IMR-90 (cell line): ENCODE data around the gene ZBTB9. TPM values are rescaled to one million over a fixed set of nuclear protein-coding genes. Genes with fewer than 3 reads are reported as not detected.

ENCODE experiments used
- ATAC-seq: fragments of 200-7000 bp; cut with Tn5 transposase; 2 replicates; pipeline ENCODE4 v1.9.1; 2020; ENCODE audit warnings: low read depth, mild to moderate bottlenecking, moderate library complexity
- BruUV-seq: library from RNA; stranded (reverse); fragments of 400-500 nt; replicated peaks from 2 replicates; lab custom pipeline; 2021; lab: Mats Ljungman, UMichigan
- CTCF ChIA-PET: fragments of 300-600 bp; formaldehyde crosslinking; extraction: SDS; loops from one replicate; lab custom pipeline; 2021; ENCODE audit warnings: antibody characterized with exemption; lab: Yijun Ruan, JAX
- POLR2A ChIA-PET: fragments of 300-600 bp; sonication (Branson Sonifier 250); formaldehyde crosslinking; loops from one replicate; lab custom pipeline; 2022; ENCODE audit warnings: antibody characterized with exemption; ENCODE audit not compliant: unreplicated experiment; lab: Charles Lee
- DNase-seq: peaks from one replicate; pipeline ENCODE4 v3.0.0; 2013
- H2AFZ ChIP-seq: replicated peaks from 2 replicates; pipeline ENCODE3; 2013; ENCODE audit warnings: low read length, mild to moderate bottlenecking; ENCODE audit not compliant: poor library complexity
- H2AK5ac ChIP-seq: 2 replicates; pipeline ENCODE4 v1.6.1; 2013; ENCODE audit warnings: low read depth, low read length, inconsistent platforms
- H2AK9ac ChIP-seq: replicated peaks from 2 replicates; pipeline ENCODE3; 2013; ENCODE audit warnings: mild to moderate bottlenecking, low read depth, low read length, moderate library complexity; ENCODE audit not compliant: poor library complexity
- H2BK120ac ChIP-seq: 2 replicates; pipeline ENCODE4 v1.6.1; 2013; ENCODE audit warnings: low read depth, low read length, inconsistent platforms
- H2BK15ac ChIP-seq: 3 replicates; pipeline ENCODE4 v1.6.1; 2013; ENCODE audit warnings: low read depth, low read length, inconsistent platforms
- H2BK20ac ChIP-seq: 2 replicates; pipeline ENCODE4 v1.6.1; 2013; ENCODE audit warnings: low read depth, mild to moderate bottlenecking, inconsistent platforms, low read length, moderate library complexity
- H2BK5ac ChIP-seq: 2 replicates; pipeline ENCODE4 v1.6.1; 2013; ENCODE audit warnings: mild to moderate bottlenecking, low read depth, low read length, inconsistent platforms; ENCODE audit not compliant: poor library complexity, severe bottlenecking
- H3K14ac ChIP-seq: replicated peaks from 2 replicates; pipeline ENCODE4 v1.6.1; 2013; ENCODE audit warnings: low read depth, low read length, inconsistent platforms
- H3K18ac ChIP-seq: 2 replicates; pipeline ENCODE4 v1.6.1; 2013; ENCODE audit warnings: low read depth, low read length, control low read depth
- H3K23ac ChIP-seq: 2 replicates; pipeline ENCODE4 v1.6.1; 2013; ENCODE audit warnings: low read depth, low read length, inconsistent platforms
- H3K27ac ChIP-seq: 2 replicates; pipeline ENCODE4 v1.5.1; 2013; ENCODE audit warnings: mild to moderate bottlenecking, control low read depth, low read length; ENCODE audit not compliant: insufficient read depth
- H3K27me3 ChIP-seq: 2 replicates; pipeline ENCODE4 v1.6.1; 2013; ENCODE audit warnings: low read length; ENCODE audit not compliant: control insufficient read depth, insufficient read depth
- H3K36me3 ChIP-seq: 2 replicates; pipeline ENCODE4 v1.6.1; 2013; ENCODE audit warnings: low read length, mixed read lengths; ENCODE audit not compliant: control insufficient read depth, insufficient read depth
- H3K4ac ChIP-seq: 2 replicates; pipeline ENCODE4 v1.6.1; 2013; ENCODE audit warnings: low read depth, low read length, inconsistent platforms
- H3K4me1 ChIP-seq: 2 replicates; pipeline ENCODE4 v1.6.1; 2013; ENCODE audit warnings: low read length, mixed read lengths; ENCODE audit not compliant: control insufficient read depth, insufficient read depth
- H3K4me2 ChIP-seq: 2 replicates; pipeline ENCODE4 v1.6.1; 2013; ENCODE audit warnings: low read depth, mild to moderate bottlenecking, control low read depth, low read length, moderate library complexity
- H3K4me3 ChIP-seq: 2 replicates; pipeline ENCODE4 v1.5.1; 2013; ENCODE audit warnings: low read depth, mild to moderate bottlenecking, control low read depth, low read length, moderate library complexity; ENCODE audit not compliant: insufficient read depth
- H3K56ac ChIP-seq: 2 replicates; pipeline ENCODE4 v1.6.1; 2013; ENCODE audit warnings: low read length, inconsistent platforms; ENCODE audit not compliant: insufficient read depth; ENCODE audit errors: extremely low read depth
- H3K79me1 ChIP-seq, 2 experiments: 2 replicates each; pipeline ENCODE4 v1.6.1; 2013; ENCODE audit warnings: low read length in 2 of 2, inconsistent platforms in 1 of 2, low read depth in 1 of 2
- H3K9ac ChIP-seq: 2 replicates; pipeline ENCODE4 v1.6.1; 2013; ENCODE audit warnings: low read depth, low read length, control low read depth
- H3K9me1 ChIP-seq: 2 replicates; pipeline ENCODE4 v1.6.1; 2013; ENCODE audit warnings: low read length, inconsistent platforms; ENCODE audit not compliant: insufficient read depth
- H3K9me3 ChIP-seq: 2 replicates; pipeline ENCODE4 v1.6.1; 2013; ENCODE audit warnings: low read length; ENCODE audit not compliant: control insufficient read depth, insufficient read depth
- H4K20me1 ChIP-seq: 2 replicates; pipeline ENCODE4 v1.6.1; 2013; ENCODE audit warnings: low read length, inconsistent platforms; ENCODE audit not compliant: insufficient read depth
- H4K5ac ChIP-seq: 2 replicates; pipeline ENCODE4 v1.6.1; 2013; ENCODE audit warnings: mild to moderate bottlenecking, low read depth, low read length, control low read depth
- H4K8ac ChIP-seq, 2 experiments: 2 replicates each; pipeline ENCODE4 v1.6.1; 2013; ENCODE audit warnings: low read depth in 2 of 2, low read length in 2 of 2, control low read depth in 1 of 2, inconsistent platforms in 1 of 2
- H4K91ac ChIP-seq: 2 replicates; pipeline ENCODE4 v1.6.1; 2013; ENCODE audit warnings: low read depth, low read length, inconsistent platforms; ENCODE audit not compliant: insufficient read depth
- BHLHE40 ChIP-seq: fragments of 150-350 bp; IDR thresholded peaks from 2 replicates; pipeline ENCODE4 v1.6.1; 2016; ENCODE audit warnings: mild to moderate bottlenecking, low read depth, low read length
- CEBPB ChIP-seq: IDR thresholded peaks from 2 replicates; pipeline ENCODE4 v1.6.1; 2012; ENCODE audit warnings: low read depth, low read length, improper control_type of control experiment
- CHD1 ChIP-seq: IDR thresholded peaks from 2 replicates; pipeline ENCODE4 v1.6.1; 2012; ENCODE audit warnings: low read depth, low read length, improper control_type of control experiment
- FOS ChIP-seq: fragments of 150-350 bp; IDR thresholded peaks from 2 replicates; pipeline ENCODE4 v1.6.1; 2016; ENCODE audit warnings: low read depth, low read length
- MAFK ChIP-seq: IDR thresholded peaks from 2 replicates; pipeline ENCODE4 v1.6.1; 2012; ENCODE audit warnings: low read depth, low read length, improper control_type of control experiment
- MAZ ChIP-seq: IDR thresholded peaks from 2 replicates; pipeline ENCODE4 v1.6.1; 2012; ENCODE audit warnings: low read depth, mild to moderate bottlenecking, low read length, improper control_type of control experiment, moderate library complexity, borderline replicate concordance
- MXI1 ChIP-seq: IDR thresholded peaks from 2 replicates; pipeline ENCODE4 v1.6.1; 2012; ENCODE audit warnings: low read depth, mild to moderate bottlenecking, low read length, moderate library complexity, borderline replicate concordance
- NFE2L2 ChIP-seq: fragments of 150-350 bp; IDR thresholded peaks from 2 replicates; pipeline ENCODE4 v1.6.1; 2016; ENCODE audit warnings: low read depth, mild to moderate bottlenecking, low read length
- POLR2A ChIP-seq: IDR thresholded peaks from 2 replicates; pipeline ENCODE4 v1.6.1; 2012; ENCODE audit warnings: mild to moderate bottlenecking, low read depth, low read length
- RAD21 ChIP-seq: IDR thresholded peaks from 2 replicates; pipeline ENCODE4 v1.6.1; 2012; ENCODE audit warnings: low read length, improper control_type of control experiment
- RCOR1 ChIP-seq: IDR thresholded peaks from 2 replicates; pipeline ENCODE4 v1.6.1; 2012; ENCODE audit warnings: mild to moderate bottlenecking, low read length, improper control_type of control experiment; ENCODE audit not compliant: insufficient replicate concordance
- RFX5 ChIP-seq: IDR thresholded peaks from 2 replicates; pipeline ENCODE4 v1.8.0; 2012; ENCODE audit warnings: low read depth, mild to moderate bottlenecking, low read length, moderate library complexity
- SMC3 ChIP-seq: fragments of 150-350 bp; IDR thresholded peaks from 2 replicates; pipeline ENCODE4 v1.6.1; 2016; ENCODE audit warnings: low read depth, mild to moderate bottlenecking, antibody characterized with exemption, low read length, moderate library complexity
- WGBS, 2 experiments: methylation state at CpG; one replicate each; pipeline versions ENCODE4 v1.1.5 to v1.1.7; 2013; ENCODE audit warnings: missing lambda C conversion rate in 2 of 2; ENCODE audit not compliant: insufficient read length in 1 of 2; ENCODE audit errors: extremely low coverage in 2 of 2; 5-methylcytosine and 5-hydroxymethylcytosine counted together
- dilution Hi-C: fragments of 300-500 bp; cut with HindIII; formaldehyde crosslinking; loops from one replicate; pipeline ENCODE4 v1.14.3; 2018; ENCODE audit warnings: low sequenced_read_pairs; ENCODE audit not compliant: unreplicated experiment
- in situ Hi-C: fragments of 300-500 bp; cut with MboI; formaldehyde crosslinking; loops from 3 replicates; pipeline ENCODE4 v1.14.3; 2019; ENCODE audit warnings: low sequenced_read_pairs, inconsistent platforms, mixed read lengths
- intact Hi-C: fragments of 100-400 bp; cut with micrococcal nuclease; formaldehyde crosslinking; loops from 2 replicates; pipeline ENCODE4 v1.10.0; 2022
- polyA plus RNA-seq, 3 experiments: library from polyadenylated mRNA; depleted of rRNA; stranded (reverse); fragments of >200 nt; gene quantifications; 2 replicates each; pipeline ENCODE4 v1.2.3, GENCODE V29; 2012; ENCODE audit warnings: low replicate concordance in 1 of 3
- total RNA-seq: library from RNA; depleted of rRNA; stranded (reverse); fragments of >200 nt; gene quantifications from 2 replicates; pipeline ENCODE4 v1.2.3, GENCODE V29; 2012
- TF ChIP-seq, protein P1 (sequence below): fragments of 150-350 bp; IDR thresholded peaks from 2 replicates; pipeline ENCODE4 v1.6.1; 2016; ENCODE audit warnings: low read depth, mild to moderate bottlenecking, low read length, moderate library complexity, borderline replicate concordance
- TF ChIP-seq, protein P2 (sequence below): conservative IDR thresholded peaks from 2 replicates; pipeline ENCODE4 v1.5.1; 2012; ENCODE audit warnings: mild to moderate bottlenecking, low read depth, low read length, improper control_type of control experiment
- TF ChIP-seq, protein P3 (sequence below): fragments of 150-350 bp; IDR thresholded peaks from 2 replicates; pipeline ENCODE4 v1.6.1; 2017; ENCODE audit warnings: mild to moderate bottlenecking, antibody characterized with exemption, low read length, low read depth

Gene ZBTB9
- total and polyA plus RNA-seq, 2 of the 4 experiments (the other 2 are of a cell fraction), result 5.4 to 5.9 TPM

DNA sequence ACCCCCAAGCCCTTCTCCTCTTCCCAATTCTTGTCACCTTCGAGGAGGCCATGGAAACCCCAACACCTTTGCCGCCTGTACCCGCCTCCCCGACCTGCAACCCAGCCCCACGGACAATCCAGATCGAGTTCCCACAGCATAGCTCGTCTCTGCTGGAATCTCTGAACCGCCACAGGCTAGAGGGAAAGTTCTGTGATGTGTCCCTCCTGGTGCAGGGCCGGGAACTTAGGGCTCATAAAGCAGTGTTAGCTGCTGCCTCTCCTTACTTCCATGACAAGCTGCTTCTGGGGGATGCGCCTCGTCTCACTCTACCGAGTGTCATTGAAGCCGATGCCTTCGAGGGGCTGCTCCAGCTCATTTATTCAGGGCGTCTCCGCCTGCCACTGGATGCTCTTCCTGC is 675 bp downstream of the ZBTB9 start:
- Histone ChIP-seq H3K79me1 (peaks cover 26 to 40% of the 10 kb centered on the region in 2 experiments; a peak in 3 of 4 replicates), H3K9me3 (no peaks in the 10 kb centered on the region), H2BK120ac (no peak overlapping the region), H3K4me2 (peak overlapping the region; percentile 94), H3K9me1 (peaks cover 3% of the 10 kb centered on the region; the same call in 1 of the 2 replicates), H2AFZ (peak overlapping the region; percentile 96), H3K36me3 (peaks cover 10% of the 10 kb centered on the region; the same call in 1 of the 2 replicates), H3K56ac (no peak overlapping the region), H4K20me1 (no peaks in the 10 kb centered on the region), H2BK5ac (no peak overlapping the region), H2BK20ac (no peak overlapping the region), H3K14ac (no peak overlapping the region; the same call in 1 of the 2 replicates), H3K18ac (no peak overlapping the region), H3K4me1 (peaks cover 4% of the 10 kb centered on the region), H3K4me3 (peak overlapping the region; percentile 73), H3K23ac (peak overlapping the region; percentile 78; the same call in 1 of the 2 replicates), H4K91ac (no peak overlapping the region), H4K8ac (peak overlapping the region in 1 of 2 experiments; percentile 24; a peak in 2 of 4 replicates), H3K27me3 (no peaks in the 10 kb centered on the region), H2BK15ac (no peak overlapping the region), H3K9ac (peak overlapping the region; percentile 75), H3K27ac (no peak overlapping the region; the same call in 1 of the 2 replicates), H2AK9ac (peak overlapping the region; percentile 97), H4K5ac (no peak overlapping the region), H3K4ac (peak overlapping the region; percentile 71; the same call in 1 of the 2 replicates), H2AK5ac (no peak overlapping the region)
- BruUV-seq, result no TSS peak
- DNase-seq (no peak), ATAC-seq (no peak)
- intact Hi-C loops, result loop anchor here (10.0 kb wide), 1 partner anchor 220 kb away; no protein-coding TSS in a partner anchor
- in situ Hi-C loops, result loop anchor here (10.0 kb wide), 1 partner anchor 250 kb away; no protein-coding TSS in a partner anchor
- ChIA-PET POLR2A (no interaction called here), CTCF (no interaction called here)
- 43% methylated on average over 6 of the region's 16 CpGs; no CpG with 5 or more reads in 1 of the 2 experiments for WGBS, 2 experiments
- dilution Hi-C loops, result no loop called here
- TF ChIP-seq RFX5 (no peak), FOS (no peak), RCOR1 (no peak), MXI1 (no peak), MAZ (no peak), POLR2A (no peak), BHLHE40 (no peak), MAFK (no peak), RAD21 (no peak), SMC3 (no peak), CHD1 (no peak), NFE2L2 (no peak), CEBPB (no peak)
- TF ChIP-seq, protein P1, sequence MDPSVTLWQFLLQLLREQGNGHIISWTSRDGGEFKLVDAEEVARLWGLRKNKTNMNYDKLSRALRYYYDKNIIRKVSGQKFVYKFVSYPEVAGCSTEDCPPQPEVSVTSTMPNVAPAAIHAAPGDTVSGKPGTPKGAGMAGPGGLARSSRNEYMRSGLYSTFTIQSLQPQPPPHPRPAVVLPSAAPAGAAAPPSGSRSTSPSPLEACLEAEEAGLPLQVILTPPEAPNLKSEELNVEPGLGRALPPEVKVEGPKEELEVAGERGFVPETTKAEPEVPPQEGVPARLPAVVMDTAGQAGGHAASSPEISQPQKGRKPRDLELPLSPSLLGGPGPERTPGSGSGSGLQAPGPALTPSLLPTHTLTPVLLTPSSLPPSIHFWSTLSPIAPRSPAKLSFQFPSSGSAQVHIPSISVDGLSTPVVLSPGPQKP, result no peak
- TF ChIP-seq, protein P2, sequence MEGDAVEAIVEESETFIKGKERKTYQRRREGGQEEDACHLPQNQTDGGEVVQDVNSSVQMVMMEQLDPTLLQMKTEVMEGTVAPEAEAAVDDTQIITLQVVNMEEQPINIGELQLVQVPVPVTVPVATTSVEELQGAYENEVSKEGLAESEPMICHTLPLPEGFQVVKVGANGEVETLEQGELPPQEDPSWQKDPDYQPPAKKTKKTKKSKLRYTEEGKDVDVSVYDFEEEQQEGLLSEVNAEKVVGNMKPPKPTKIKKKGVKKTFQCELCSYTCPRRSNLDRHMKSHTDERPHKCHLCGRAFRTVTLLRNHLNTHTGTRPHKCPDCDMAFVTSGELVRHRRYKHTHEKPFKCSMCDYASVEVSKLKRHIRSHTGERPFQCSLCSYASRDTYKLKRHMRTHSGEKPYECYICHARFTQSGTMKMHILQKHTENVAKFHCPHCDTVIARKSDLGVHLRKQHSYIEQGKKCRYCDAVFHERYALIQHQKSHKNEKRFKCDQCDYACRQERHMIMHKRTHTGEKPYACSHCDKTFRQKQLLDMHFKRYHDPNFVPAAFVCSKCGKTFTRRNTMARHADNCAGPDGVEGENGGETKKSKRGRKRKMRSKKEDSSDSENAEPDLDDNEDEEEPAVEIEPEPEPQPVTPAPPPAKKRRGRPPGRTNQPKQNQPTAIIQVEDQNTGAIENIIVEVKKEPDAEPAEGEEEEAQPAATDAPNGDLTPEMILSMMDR, result no peak
- TF ChIP-seq, protein P3, sequence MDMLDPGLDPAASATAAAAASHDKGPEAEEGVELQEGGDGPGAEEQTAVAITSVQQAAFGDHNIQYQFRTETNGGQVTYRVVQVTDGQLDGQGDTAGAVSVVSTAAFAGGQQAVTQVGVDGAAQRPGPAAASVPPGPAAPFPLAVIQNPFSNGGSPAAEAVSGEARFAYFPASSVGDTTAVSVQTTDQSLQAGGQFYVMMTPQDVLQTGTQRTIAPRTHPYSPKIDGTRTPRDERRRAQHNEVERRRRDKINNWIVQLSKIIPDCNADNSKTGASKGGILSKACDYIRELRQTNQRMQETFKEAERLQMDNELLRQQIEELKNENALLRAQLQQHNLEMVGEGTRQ, result no peak
